Erythroblast (primary cell): Measurements from ENCODE around the gene STRIP2.

Experiments
- GATA1 ChIP-seq: IDR thresholded peaks from 2 replicates; pipeline ENCODE4 v1.6.1; 2011; ENCODE audit warnings: low read depth, mild to moderate bottlenecking, control low read depth, low read length, moderate library complexity
- POLR2A ChIP-seq: IDR thresholded peaks from 2 replicates; pipeline ENCODE4 v1.6.1; 2011; ENCODE audit warnings: mild to moderate bottlenecking, low read length

- no peak for TF ChIP-seq POLR2A
- TF ChIP-seq GATA1, result no peak
Measured at GRCh38 chr7:129492391-129492790, 58.2 kb downstream of the STRIP2 start.
